HFF-Myc (cell line): Measurements from ENCODE around the gene LIN9.

ENCODE experiments used
- DNase-seq: peaks from one replicate; pipeline ENCODE4 v3.0.0-alpha.2; 2011; ENCODE audit warnings: low read depth; ENCODE audit errors: extremely low read depth
- H3K4me3 ChIP-seq: replicated peaks from 2 replicates; pipeline ENCODE4 v1.5.1; 2011; ENCODE audit warnings: low read depth, mild to moderate bottlenecking, control low read depth, low read length
- CTCF ChIP-seq: IDR thresholded peaks from 2 replicates; pipeline ENCODE4 v1.5.1; 2012; ENCODE audit warnings: mild to moderate bottlenecking, low read depth, low read length, control low read depth; ENCODE audit errors: missing control alignments

Gene LIN9

GRCh38 chr1:226185141-226186036 is 123.6 kb downstream of the LIN9 start:
- no peak for TF ChIP-seq CTCF
- no peak for DNase-seq
- peak overlapping the region; percentile 69 for H3K4me3 ChIP-seq

DNA sequence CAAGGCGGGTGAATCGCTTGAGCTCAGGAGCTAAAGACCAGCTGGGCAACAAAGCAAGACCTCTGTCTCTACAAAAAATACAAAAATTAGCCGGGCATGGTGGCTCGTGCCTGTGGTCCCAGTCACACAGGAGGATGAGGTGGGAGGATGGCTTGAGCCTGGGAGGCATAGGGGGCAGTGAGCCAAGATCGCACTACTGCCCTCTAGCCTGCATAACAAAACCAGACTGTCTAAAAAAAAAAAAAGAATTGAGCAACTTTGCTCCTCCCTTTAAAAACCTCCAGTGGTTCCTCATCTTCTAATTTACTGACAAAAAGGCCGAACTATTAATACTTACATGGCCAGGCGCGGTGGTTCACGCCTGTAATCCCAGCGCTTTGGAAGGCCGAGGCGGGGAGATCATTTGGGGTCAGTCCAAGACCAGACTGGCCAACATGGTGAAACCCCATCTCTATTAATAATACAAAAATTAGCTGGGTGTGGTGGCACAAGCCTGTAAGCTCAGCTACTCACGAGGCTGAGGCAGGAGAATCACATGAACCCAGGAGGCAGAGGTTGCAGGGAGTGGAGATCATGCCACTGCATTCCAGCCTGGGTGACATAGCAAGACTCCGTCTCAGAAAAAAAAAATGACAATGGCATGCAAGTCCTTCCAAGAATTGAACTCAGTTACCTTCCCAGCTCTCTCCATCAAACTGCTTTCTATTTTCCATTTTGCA is 126.8 kb downstream of the LIN9 start:
- DNase-seq, result peak; percentile 29
- TF ChIP-seq CTCF, result peak; percentile 37
- H3K4me3 ChIP-seq, result no peak overlapping the region
